H1 (cell line): Measurements from ENCODE around the gene ARID4B. TPM values are rescaled to one million over a fixed set of nuclear protein-coding genes. Genes with fewer than 3 reads are reported as not detected.

ENCODE experiments used
- CTCF ChIA-PET: fragments of 300-600 bp; sonication (Branson Sonifier 250); formaldehyde crosslinking; loops from one replicate; lab custom pipeline; 2021; ENCODE audit not compliant: partially characterized antibody; lab: Charles Lee
- POLR2A ChIA-PET: fragments of 300-600 bp; sonication (Branson Sonifier 250); formaldehyde crosslinking; loops from one replicate; lab custom pipeline; 2021; ENCODE audit warnings: inconsistent platforms; ENCODE audit not compliant: partially characterized antibody; lab: Charles Lee
- DNase-seq, 2 experiments: peaks; one replicate each; pipeline versions ENCODE4 v3.0.0 to v3.0.0-alpha.2; 2010 to 2022; ENCODE audit warnings: low spot score in 2 of 2, low read depth in 1 of 2, mixed read lengths in 1 of 2
- FAIRE-seq: peaks from 2 replicates; lab custom pipeline; 2011; peaks lifted over from hg19 to GRCh38; lab: Jason Lieb, UNC
- H2AFZ ChIP-seq: 2 replicates; pipeline ENCODE4 v1.8.1; 2012; ENCODE audit warnings: low read length, inconsistent platforms
- H2AK5ac ChIP-seq: 2 replicates; pipeline ENCODE4 v1.6.1; 2013; ENCODE audit warnings: low read depth, low read length
- H2BK120ac ChIP-seq: replicated peaks from 2 replicates; pipeline ENCODE3; 2013; ENCODE audit warnings: low read depth, low read length, inconsistent platforms
- H2BK12ac ChIP-seq: 2 replicates; pipeline ENCODE4 v1.6.1; 2013; ENCODE audit warnings: low read depth, low read length
- H2BK15ac ChIP-seq: 2 replicates; pipeline ENCODE4 v1.6.1; 2013; ENCODE audit warnings: low read length
- H2BK20ac ChIP-seq: 2 replicates; pipeline ENCODE4 v1.6.1; 2013; ENCODE audit warnings: low read length
- H2BK5ac ChIP-seq: 2 replicates; pipeline ENCODE4 v1.6.1; 2013; ENCODE audit warnings: low read depth, low read length
- H3K14ac ChIP-seq: 2 replicates; pipeline ENCODE4 v1.6.1; 2013; ENCODE audit warnings: inconsistent platforms; ENCODE audit not compliant: insufficient read length
- H3K18ac ChIP-seq: 2 replicates; pipeline ENCODE4 v1.6.1; 2013; ENCODE audit warnings: low read length; ENCODE audit errors: extremely low read depth
- H3K23ac ChIP-seq: 2 replicates; pipeline ENCODE4 v1.6.1; 2013; ENCODE audit warnings: inconsistent platforms; ENCODE audit not compliant: insufficient read length
- H3K23me2 ChIP-seq: 2 replicates; pipeline ENCODE4 v1.6.1; 2013; ENCODE audit warnings: low read depth, low read length
- H3K27ac ChIP-seq: 2 replicates; pipeline ENCODE4 v1.6.1; 2011; ENCODE audit warnings: low read depth, low read length, inconsistent platforms
- H3K27me3 ChIP-seq, 4 experiments: replicated peaks in 1 of 4; 1 replicate in 1 of 4; 2 replicates in 3 of 4; pipeline versions ENCODE4 v1.6.1 to v1.8.1; 2011 to 2013; ENCODE audit warnings: low read length in 3 of 4, mild to moderate bottlenecking in 3 of 4, inconsistent platforms in 2 of 4, mixed read lengths in 2 of 4, moderate library complexity in 1 of 4; ENCODE audit not compliant: control insufficient read depth in 3 of 4, insufficient read depth in 3 of 4; ENCODE audit errors: extremely low read depth in 1 of 4
- H3K36me3 ChIP-seq, 4 experiments: 2 replicates each; pipeline versions ENCODE4 v1.6.1 to v1.8.1; 2011 to 2013; ENCODE audit warnings: mild to moderate bottlenecking in 4 of 4, low read length in 3 of 4, moderate library complexity in 2 of 4, control low read depth in 1 of 4, inconsistent platforms in 1 of 4; ENCODE audit not compliant: insufficient read depth in 4 of 4, control insufficient read depth in 2 of 4
- H3K4ac ChIP-seq: replicated peaks from 2 replicates; pipeline ENCODE3; 2013; ENCODE audit warnings: low read length, low read depth, mixed read lengths, inconsistent platforms; ENCODE audit not compliant: insufficient read length
- H3K4me1 ChIP-seq, 4 experiments: replicated peaks in 1 of 4; 1 replicate in 1 of 4; 2 replicates in 3 of 4; pipeline versions ENCODE4 v1.6.1 to v1.8.1; 2011 to 2013; ENCODE audit warnings: low read length in 3 of 4, inconsistent platforms in 2 of 4, mixed read lengths in 1 of 4; ENCODE audit not compliant: insufficient read depth in 4 of 4, control insufficient read depth in 3 of 4
- H3K4me2 ChIP-seq, 2 experiments: 2 replicates each; pipeline versions ENCODE4 v1.6.1 to v1.8.1; 2011 to 2013; ENCODE audit warnings: low read depth in 2 of 2, low read length in 2 of 2, control low read depth in 1 of 2, inconsistent platforms in 1 of 2, mild to moderate bottlenecking in 1 of 2; ENCODE audit not compliant: insufficient read depth in 1 of 2
- H3K4me3 ChIP-seq, 4 experiments: fragments of 200-600, 300-600 bp in 1 of 4; sonication (generic), shearing (Covaris generic), sonication (Bioruptor Twin) in 1 of 4; 2 replicates each; pipeline versions ENCODE4 v1.5.1 to v1.8.1; 2011 to 2016; ENCODE audit warnings: low read length in 4 of 4, low read depth in 3 of 4, control low read depth in 2 of 4, inconsistent platforms in 2 of 4, mild to moderate bottlenecking in 2 of 4, mixed read lengths in 1 of 4, moderate library complexity in 1 of 4; ENCODE audit not compliant: insufficient read depth in 2 of 4; ENCODE audit errors: extremely low read depth in 1 of 4
- H3K56ac ChIP-seq: replicated peaks from 2 replicates; pipeline ENCODE3; 2013; ENCODE audit warnings: low read depth, mild to moderate bottlenecking, mixed read lengths, low read length, inconsistent platforms; ENCODE audit not compliant: insufficient read length
- H3K79me1 ChIP-seq: 2 replicates; pipeline ENCODE4 v1.6.1; 2013; ENCODE audit warnings: low read depth, low read length, control low read depth
- H3K79me2 ChIP-seq, 2 experiments: 2 replicates each; pipeline versions ENCODE4 v1.6.1 to v1.8.1; 2012 to 2013; ENCODE audit warnings: low read length in 2 of 2, mild to moderate bottlenecking in 2 of 2, inconsistent platforms in 1 of 2; ENCODE audit not compliant: insufficient read depth in 2 of 2, control insufficient read depth in 1 of 2
- H3K9ac ChIP-seq, 4 experiments: replicated peaks in 1 of 4; 1 replicate in 1 of 4; 2 replicates in 3 of 4; pipeline versions ENCODE4 v1.6.1 to v1.8.1; 2011 to 2013; ENCODE audit warnings: low read depth in 3 of 4, low read length in 3 of 4, control low read depth in 2 of 4, mild to moderate bottlenecking in 2 of 4, moderate library complexity in 2 of 4, inconsistent platforms in 1 of 4; ENCODE audit errors: extremely low read depth in 1 of 4
- H3K9me3 ChIP-seq, 2 experiments: 2 replicates each; pipeline versions ENCODE4 v1.6.1 to v1.8.1; 2012 to 2013; ENCODE audit warnings: mild to moderate bottlenecking in 2 of 2, moderate library complexity in 2 of 2, control low read depth in 1 of 2, inconsistent platforms in 1 of 2, low read depth in 1 of 2, low read length in 1 of 2, mixed read lengths in 1 of 2; ENCODE audit not compliant: insufficient read depth in 2 of 2
- H4K20me1 ChIP-seq, 2 experiments: replicated peaks in 1 of 2; 2 replicates each; pipeline versions ENCODE3 to v1.8.1; 2011 to 2013; ENCODE audit warnings: inconsistent platforms in 2 of 2, low read length in 2 of 2, mild to moderate bottlenecking in 1 of 2; ENCODE audit not compliant: insufficient read depth in 2 of 2, control insufficient read depth in 1 of 2
- H4K5ac ChIP-seq: 2 replicates; pipeline ENCODE4 v1.6.1; 2013; ENCODE audit warnings: low read length, low read depth, mixed read lengths, inconsistent platforms; ENCODE audit not compliant: insufficient read length
- H4K8ac ChIP-seq: 2 replicates; pipeline ENCODE4 v1.8.0; 2013; ENCODE audit warnings: mild to moderate bottlenecking, moderate library complexity, low read length, inconsistent platforms; ENCODE audit not compliant: insufficient read depth; ENCODE audit errors: extremely low read depth
- H4K91ac ChIP-seq: replicated peaks from 2 replicates; pipeline ENCODE3; 2013; ENCODE audit warnings: low read length, mixed read lengths, inconsistent platforms; ENCODE audit not compliant: insufficient read length
- CHD1 ChIP-seq: IDR thresholded peaks from 2 replicates; pipeline ENCODE4 v1.6.1; 2012; ENCODE audit warnings: low read depth, low read length, improper control_type of control experiment
- CREB1 ChIP-seq: IDR thresholded peaks from 2 replicates; pipeline ENCODE4 v1.6.1; 2012; ENCODE audit warnings: inconsistent platforms
- WGBS, 2 experiments: shearing (Covaris generic) in 1 of 2; methylation state at CpG; one replicate each; pipeline versions ENCODE4 v1.1.6 to v1.1.7; 2013 to 2015; ENCODE audit warnings: low lambda C conversion rate in 2 of 2, mixed read lengths in 2 of 2, inconsistent platforms in 1 of 2, low coverage in 1 of 2, missing lambda C conversion rate in 1 of 2; ENCODE audit not compliant: insufficient replicate concordance in 2 of 2, insufficient coverage in 1 of 2, insufficient read length in 1 of 2; ENCODE audit errors: extremely low coverage in 1 of 2, missing lambda C conversion rate in 1 of 2; 5-methylcytosine and 5-hydroxymethylcytosine counted together
- polyA plus RNA-seq, 7 experiments: library from polyadenylated mRNA; depleted of rRNA in 3 of 7; stranded (reverse) in 5 of 7; unstranded in 2 of 7; fragments of >200 nt in 5 of 7; fragments of 200-250 nt in 2 of 7; gene quantifications; 1 replicate in 5 of 7; 2 replicates in 1 of 7; 4 replicates in 1 of 7; pipeline versions ENCODE4 v1.2.1 to v1.2.3, GENCODE V29; 2011 to 2013; ENCODE audit warnings: missing spikeins in 2 of 7, mixed read lengths in 2 of 7
- total RNA-seq: library from RNA; stranded (reverse); fragmentation: NEBNext Ultra II Directional; extraction: Animal tissue kit (Norgen Biotek cat#: 25700); gene quantifications from 2 replicates; pipeline ENCODE4 v1.2.1, GENCODE V29; 2021

ARID4B gene
- total and polyA plus RNA-seq, 2 of the 8 experiments (the other 6 are each of a cell fraction or from before 2014, with no cell fraction given): 5.1 to 28.8 TPM

DNA sequence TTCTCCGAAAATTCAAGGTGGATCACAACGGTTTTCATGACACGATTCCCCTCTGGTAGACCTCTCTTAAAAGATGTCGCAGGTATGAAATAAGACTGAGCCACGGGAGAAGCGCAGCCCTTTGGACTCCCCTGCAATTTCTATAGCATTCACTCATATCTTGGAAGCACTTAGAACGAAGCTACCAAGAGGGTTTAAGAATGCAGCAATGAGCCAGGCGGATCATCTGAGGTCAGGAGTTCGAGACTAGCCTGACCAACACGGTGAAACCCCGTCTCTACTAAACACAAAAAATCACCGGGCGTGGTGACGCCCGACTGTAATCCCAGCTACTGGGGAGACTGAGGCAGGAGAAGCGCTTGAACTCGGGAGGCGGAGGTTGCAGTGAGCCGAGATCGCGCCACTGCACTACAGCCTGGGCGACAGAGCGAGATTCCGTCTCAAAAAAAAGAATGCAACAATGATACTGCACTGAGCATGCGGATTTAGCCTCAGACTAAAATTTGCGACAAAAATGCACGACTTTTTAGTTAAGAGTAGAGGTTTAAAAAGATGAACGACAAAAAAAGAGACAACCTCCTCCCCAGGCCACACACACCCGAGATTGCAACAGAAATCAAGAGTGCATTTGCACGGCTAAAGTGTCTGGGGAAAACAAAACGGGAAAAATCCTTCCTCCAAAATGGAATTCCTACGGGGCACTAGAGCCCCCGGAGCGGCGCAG lies 200.1 kb downstream of the ARID4B start:
- peaks cover 15 to 25% of the 10 kb centered on the region in 2 experiments for H4K20me1 ChIP-seq
- H3K27ac ChIP-seq: peak overlapping the region; percentile 96
- no peak for FAIRE-seq

More for the DNA sequence above, 200.1 kb downstream of the ARID4B start:
- Histone ChIP-seq H3K23me2 (peaks cover 6% of the 10 kb centered on the region; the same call in 1 of the 2 replicates), H2AFZ (no peak overlapping the region), H3K4me2 (peak overlapping the region; percentile 77), H2BK120ac (peak overlapping the region; percentile 72), H3K27me3 (no peaks in the 10 kb centered on the region), H3K4me3 (peak overlapping the region; percentile 81 to 96 (median 90)), H3K9me3 (no peaks in the 10 kb centered on the region), H3K23ac (no peak overlapping the region), H4K8ac (peak overlapping the region; percentile 98; the same call in 1 of the 2 replicates), H2BK12ac (0 out of 2 replicates have a peak overlapping the region, but pooled peaks have one; percentile 77), H3K4me1 (peaks cover 0 to 6% (median 3%) of the 10 kb centered on the region in 4 experiments; a peak in 5 of 7 replicates), H3K79me2 (peaks cover 46 to 58% of the 10 kb centered on the region in 2 experiments), H3K14ac (no peak overlapping the region), H2BK15ac (no peak overlapping the region), H3K56ac (peak overlapping the region; percentile 92), H2AK5ac (peak overlapping the region; percentile 88; the same call in 1 of the 2 replicates), H2BK5ac (peak overlapping the region; percentile 99), H4K5ac (peak overlapping the region; percentile 57), H3K18ac (peak overlapping the region; percentile 97), H4K91ac (peak overlapping the region; percentile 79), H3K9ac (peak overlapping the region; percentile 90 to 99 (median 97)), H3K79me1 (no peaks in the 10 kb centered on the region), H2BK20ac (no peak overlapping the region), H3K4ac (peak overlapping the region; percentile 19), H3K36me3 (peaks cover 2 to 32% (median 7%) of the 10 kb centered on the region in 4 experiments; a peak in 6 of 8 replicates)
- POLR2A ChIA-PET: interaction anchor here (0.6 to 7.1 kb wide), 13 partner anchors 10 to 578 kb away, joined by 3 to 83 read pairs (median 6); partner anchors contain the start of genes B3GALNT2 and RBM34
- peak in 1 of 2 experiments; percentile 42 for DNase-seq
- WGBS, 2 experiments: 6% methylated on average over 35 of the region's 35 CpGs; no CpG with 5 or more reads in 1 of the 2 experiments
- TF ChIP-seq CREB1 (no peak), CHD1 (peak; percentile 18; the same call in 1 of the 2 replicates)
- CTCF ChIA-PET: interaction anchor here (2.0 kb wide), 1 partner anchor 11 kb away, joined by 8 read pairs; no protein-coding TSS in a partner anchor
